Measurements from ENCODE around the gene YES1.

DNA sequence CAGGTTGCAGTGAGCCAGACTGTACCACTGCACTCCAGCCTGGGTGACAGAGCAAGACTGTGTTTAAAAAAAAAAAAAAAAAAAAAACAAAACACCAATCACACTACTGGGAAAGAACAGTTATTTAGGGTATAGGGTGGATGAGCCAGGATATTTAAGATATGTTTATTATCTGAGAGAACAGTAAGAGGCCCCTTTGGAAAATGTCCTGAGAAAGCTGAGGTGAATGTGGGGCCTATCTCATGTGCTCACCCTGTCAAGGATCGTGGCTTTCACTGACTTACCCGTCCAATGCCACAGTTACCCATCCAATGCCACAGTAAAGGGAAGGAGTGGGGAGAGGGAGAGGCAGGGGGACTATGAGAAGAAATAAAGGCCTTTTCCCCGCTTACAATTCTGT is 79.7 kb downstream of the YES1 start:
- TF ChIP-seq, protein P1, sequence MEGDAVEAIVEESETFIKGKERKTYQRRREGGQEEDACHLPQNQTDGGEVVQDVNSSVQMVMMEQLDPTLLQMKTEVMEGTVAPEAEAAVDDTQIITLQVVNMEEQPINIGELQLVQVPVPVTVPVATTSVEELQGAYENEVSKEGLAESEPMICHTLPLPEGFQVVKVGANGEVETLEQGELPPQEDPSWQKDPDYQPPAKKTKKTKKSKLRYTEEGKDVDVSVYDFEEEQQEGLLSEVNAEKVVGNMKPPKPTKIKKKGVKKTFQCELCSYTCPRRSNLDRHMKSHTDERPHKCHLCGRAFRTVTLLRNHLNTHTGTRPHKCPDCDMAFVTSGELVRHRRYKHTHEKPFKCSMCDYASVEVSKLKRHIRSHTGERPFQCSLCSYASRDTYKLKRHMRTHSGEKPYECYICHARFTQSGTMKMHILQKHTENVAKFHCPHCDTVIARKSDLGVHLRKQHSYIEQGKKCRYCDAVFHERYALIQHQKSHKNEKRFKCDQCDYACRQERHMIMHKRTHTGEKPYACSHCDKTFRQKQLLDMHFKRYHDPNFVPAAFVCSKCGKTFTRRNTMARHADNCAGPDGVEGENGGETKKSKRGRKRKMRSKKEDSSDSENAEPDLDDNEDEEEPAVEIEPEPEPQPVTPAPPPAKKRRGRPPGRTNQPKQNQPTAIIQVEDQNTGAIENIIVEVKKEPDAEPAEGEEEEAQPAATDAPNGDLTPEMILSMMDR (IDR thresholded peaks at IDR 0.05; ENCODE audit: borderline replicate concordance, extremely low read depth, low read length, poor library complexity, severe bottlenecking): no peak
- no peak for TF ChIP-seq EZH2 (IDR thresholded peaks at IDR 0.05; ENCODE audit: borderline replicate concordance, low read depth, low read length, severe bottlenecking)

Measured in DND-41 (cell line).